Measurements from ENCODE around the gene CELSR1. TPM values are rescaled to one million over a fixed set of nuclear protein-coding genes. Genes with fewer than 3 reads are reported as not detected.

CELSR1 gene
- total RNA-seq, 1 experiment from 2014 or later: 19.6 TPM

- no TSS peak for BruUV-seq (replicated peaks)
- DNase-seq (ENCODE audit: low read depth, low spot score) (no peak), ATAC-seq (no peak)
- ChIA-PET RAD21 (ENCODE audit: low non-redundant PET in 1 of 2, low total read pairs in 2 of 2, uncharacterized antibody in 2 of 2, unreplicated experiment in 2 of 2) (no interaction called here), CTCF (no interaction called here), POLR2A (no interaction called here)
- no peaks in the 10 kb centered on the region for H4K20me1 ChIP-seq (ENCODE audit: insufficient read depth)
- no peak overlapping the region for H3K4me2 ChIP-seq (ENCODE audit: low read length)
- H3K4me3 ChIP-seq (replicated peaks in 1 of 2; ENCODE audit: low read depth in 1 of 2, low read length in 2 of 2): no peak overlapping the region
- no peaks in the 10 kb centered on the region for H3K27me3 ChIP-seq (ENCODE audit: insufficient read depth, low read length)
- no peaks in the 10 kb centered on the region for H3K9me3 ChIP-seq (ENCODE audit: control insufficient read depth in 1 of 2, insufficient read depth in 1 of 2, low read depth in 1 of 2, low read length in 2 of 2)
- H3K9ac ChIP-seq (ENCODE audit: low read length): no peak overlapping the region
- H2AFZ ChIP-seq (ENCODE audit: low read depth, low read length, poor library complexity, severe bottlenecking): no peak overlapping the region
- TF ChIP-seq JUND (IDR thresholded peaks at IDR 0.05) (no peak), POLR2AphosphoS5 (IDR thresholded peaks at IDR 0.05; ENCODE audit: low read depth, low read length) (no peak), POLR2A (IDR thresholded peaks at IDR 0.05; ENCODE audit: borderline replicate concordance, extremely low read depth, insufficient read depth, insufficient read length) (no peak), MAX (IDR thresholded peaks at IDR 0.05) (no peak), ZBTB33 (IDR thresholded peaks at IDR 0.05; ENCODE audit: extremely low read depth, insufficient replicate concordance, low read length) (no peak)
- H3K36me3 ChIP-seq (ENCODE audit: control insufficient read depth in 1 of 2, insufficient read depth in 2 of 2, low read length in 2 of 2): peaks cover 30 to 31% of the 10 kb centered on the region in 2 experiments; a peak in 3 of 4 replicates
- intact Hi-C loops (cut with micrococcal nuclease): no loop called here
- H3K79me2 ChIP-seq (ENCODE audit: insufficient read depth, low read length): peaks cover 23% of the 10 kb centered on the region; the same call in 1 of the 2 replicates
- H3K9me2 ChIP-seq (ENCODE audit: insufficient read depth): no peaks in the 10 kb centered on the region
- no peak overlapping the region for H3K27ac ChIP-seq (ENCODE audit: low read depth, low read length)
- no peaks in the 10 kb centered on the region for H3K4me1 ChIP-seq (ENCODE audit: control insufficient read depth in 1 of 2, insufficient read depth in 2 of 2, low read length in 2 of 2)
These were observed 214.7 kb downstream of the CELSR1 start for GRCh38 chr22:46322711-46323110.

- no peaks in the 10 kb centered on the region for H4K20me1 ChIP-seq (ENCODE audit: insufficient read depth)
- H3K4me2 ChIP-seq (ENCODE audit: low read length): no peak overlapping the region
- BruUV-seq (replicated peaks): no TSS peak
- H3K4me1 ChIP-seq (ENCODE audit: control insufficient read depth in 1 of 2, insufficient read depth in 2 of 2, low read length in 2 of 2): no peaks in the 10 kb centered on the region
- H3K9ac ChIP-seq (ENCODE audit: low read length): no peak overlapping the region
- peaks cover 35% of the 10 kb centered on the region in 2 experiments for H3K36me3 ChIP-seq (ENCODE audit: control insufficient read depth in 1 of 2, insufficient read depth in 2 of 2, low read length in 2 of 2)
- no peak overlapping the region for H3K27ac ChIP-seq (ENCODE audit: low read depth, low read length)
- RAD21 ChIA-PET (ENCODE audit: low non-redundant PET in 1 of 2, low total read pairs in 2 of 2, uncharacterized antibody in 2 of 2, unreplicated experiment in 2 of 2): no interaction called here
- POLR2A ChIA-PET: no interaction called here
- no peaks in the 10 kb centered on the region for H3K9me2 ChIP-seq (ENCODE audit: insufficient read depth)
- intact Hi-C loops (cut with micrococcal nuclease): no loop called here
- CTCF ChIA-PET: no interaction called here
- no peak overlapping the region for H3K4me3 ChIP-seq (replicated peaks in 1 of 2; ENCODE audit: low read depth in 1 of 2, low read length in 2 of 2)
- DNase-seq (ENCODE audit: low read depth, low spot score) (no peak), ATAC-seq (no peak)
- H3K79me2 ChIP-seq (ENCODE audit: insufficient read depth, low read length): peaks cover 30% of the 10 kb centered on the region; the same call in 1 of the 2 replicates
- H3K27me3 ChIP-seq (ENCODE audit: insufficient read depth, low read length): no peaks in the 10 kb centered on the region
- H3K9me3 ChIP-seq (ENCODE audit: control insufficient read depth in 1 of 2, insufficient read depth in 1 of 2, low read depth in 1 of 2, low read length in 2 of 2): no peaks in the 10 kb centered on the region
- no peak overlapping the region for H2AFZ ChIP-seq (ENCODE audit: low read depth, low read length, poor library complexity, severe bottlenecking)
- TF ChIP-seq ELF1 (IDR thresholded peaks at IDR 0.05; ENCODE audit: borderline replicate concordance, low read depth): no peak
- no peak for TF ChIP-seq POLR2A (IDR thresholded peaks at IDR 0.05; ENCODE audit: borderline replicate concordance, extremely low read depth, insufficient read depth, insufficient read length)
- no peak for TF ChIP-seq CBX3 (IDR thresholded peaks at IDR 0.05; ENCODE audit: low read depth)
- TF ChIP-seq ZFX (IDR thresholded peaks at IDR 0.05): no peak
- no peak for TF ChIP-seq RAD21 (IDR thresholded peaks at IDR 0.05; ENCODE audit: low read depth)
- no peak for TF ChIP-seq POLR2AphosphoS5 (IDR thresholded peaks at IDR 0.05; ENCODE audit: low read depth, low read length)
- TF ChIP-seq SRF (IDR thresholded peaks at IDR 0.05; ENCODE audit: low read depth): no peak
- no peak for TF ChIP-seq TCF7L2 (IDR thresholded peaks at IDR 0.05; ENCODE audit: borderline replicate concordance, extremely low read depth, insufficient read depth, insufficient read length)
- TF ChIP-seq ATF3 (IDR thresholded peaks at IDR 0.05): no peak
- TF ChIP-seq FOSL1 (IDR thresholded peaks at IDR 0.05; ENCODE audit: low read depth): no peak
- no peak for TF ChIP-seq ZBTB33 (IDR thresholded peaks at IDR 0.05; ENCODE audit: extremely low read depth, insufficient replicate concordance, low read length)
- TF ChIP-seq MAX (IDR thresholded peaks at IDR 0.05): no peak
- no peak for TF ChIP-seq SIN3A (IDR thresholded peaks at IDR 0.05; ENCODE audit: low read depth)
- TF ChIP-seq EZH2phosphoT487 (IDR thresholded peaks at IDR 0.05; ENCODE audit: borderline replicate concordance): no peak
These were observed 216.6 kb downstream of the CELSR1 start for GRCh38 chr22:46320716-46321386.
